Activated CD4-positive, CD25-positive, alpha-beta regulatory T cell treated with anti-CD3 and anti-CD28 coated beads, Interleukin-2, amount 50 U/mL, for 16 hours (primary cell): ENCODE measurements around the gene BTBD8.

Experiments
- DNase-seq: peaks from one replicate; pipeline ENCODE4 v3.0.0-alpha.2; 2020; ENCODE audit warnings: low read depth, low spot score

Gene BTBD8

DNA sequence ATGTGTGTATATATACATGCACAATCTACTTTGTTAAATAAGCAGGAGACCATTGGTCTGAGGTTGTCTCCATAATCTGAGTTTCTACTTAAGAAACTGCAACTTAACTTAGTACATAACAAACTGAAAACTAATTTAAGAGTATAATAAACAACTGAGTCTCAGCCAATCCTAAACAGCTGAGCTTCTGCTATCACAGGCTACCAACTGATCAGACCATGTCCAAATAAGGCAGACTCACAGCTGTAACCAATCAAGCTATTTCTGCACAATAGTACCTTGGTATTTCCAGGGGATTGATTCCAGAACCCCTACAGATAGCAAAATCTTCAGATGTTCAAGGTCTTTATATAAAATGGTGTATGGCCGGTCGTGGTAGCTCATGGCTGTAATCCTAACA is 111.6 kb downstream of the BTBD8 start:
- DNase-seq, result no peak

DNA sequence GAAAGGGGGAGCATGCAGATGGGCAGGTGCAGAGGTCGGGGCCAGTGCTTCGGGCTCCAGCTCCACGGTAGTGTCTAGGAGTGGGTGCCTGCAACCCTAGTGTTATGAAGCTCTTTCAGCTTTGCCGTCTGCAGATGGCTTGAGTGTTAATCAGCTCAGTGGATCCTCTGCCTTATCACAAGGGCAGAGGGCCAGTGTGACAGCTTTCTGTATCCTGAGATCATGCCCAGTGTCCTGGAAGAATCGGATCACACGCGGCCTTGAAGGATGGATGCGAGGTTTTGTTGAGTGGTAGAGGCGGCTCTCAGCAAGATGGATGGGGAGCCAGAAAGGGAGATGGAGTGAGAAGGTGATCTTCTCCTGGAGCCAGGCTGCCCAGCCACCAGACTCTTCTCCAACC is 112.1 kb downstream of the BTBD8 start:
- no peak for DNase-seq

DNA sequence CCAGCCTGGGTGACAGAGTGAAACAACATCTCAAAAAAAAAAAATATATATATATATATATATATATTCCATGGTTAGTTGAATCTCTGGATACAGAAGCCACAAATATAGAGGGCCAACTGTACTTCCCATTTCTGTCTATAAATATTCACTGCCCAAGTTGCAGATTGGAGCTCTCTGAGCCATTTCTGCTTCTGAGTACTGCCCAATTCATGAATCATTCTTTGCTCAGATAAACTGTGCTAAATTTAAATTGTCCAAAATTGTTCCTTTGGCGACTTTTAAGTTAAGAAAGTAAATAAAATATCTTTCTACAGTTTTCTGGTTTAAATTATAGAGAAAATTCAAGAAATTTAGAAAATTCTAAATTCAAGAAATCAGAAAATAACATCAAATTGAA is 114.4 kb downstream of the BTBD8 start:
- DNase-seq, result no peak

DNA sequence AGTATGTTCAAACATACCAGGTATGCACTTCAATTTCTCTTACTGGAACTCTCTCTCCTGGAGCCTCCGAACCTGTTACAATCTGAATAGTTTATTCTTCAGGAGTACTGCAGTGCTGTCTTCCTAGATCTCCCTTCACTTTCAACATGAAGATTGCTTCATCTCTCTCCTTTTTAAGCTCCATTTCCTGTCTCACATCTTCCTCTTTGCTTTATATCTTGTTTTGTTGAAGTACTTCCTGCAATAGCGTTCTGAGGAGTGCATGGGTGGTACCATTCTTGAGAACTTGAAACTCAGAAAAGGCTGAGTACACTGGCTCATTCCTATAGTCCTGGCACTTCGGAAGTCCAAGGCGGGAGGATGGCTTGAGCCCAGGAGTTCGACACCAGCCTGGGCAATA is 121.8 kb downstream of the BTBD8 start:
- DNase-seq, result no peak

DNA sequence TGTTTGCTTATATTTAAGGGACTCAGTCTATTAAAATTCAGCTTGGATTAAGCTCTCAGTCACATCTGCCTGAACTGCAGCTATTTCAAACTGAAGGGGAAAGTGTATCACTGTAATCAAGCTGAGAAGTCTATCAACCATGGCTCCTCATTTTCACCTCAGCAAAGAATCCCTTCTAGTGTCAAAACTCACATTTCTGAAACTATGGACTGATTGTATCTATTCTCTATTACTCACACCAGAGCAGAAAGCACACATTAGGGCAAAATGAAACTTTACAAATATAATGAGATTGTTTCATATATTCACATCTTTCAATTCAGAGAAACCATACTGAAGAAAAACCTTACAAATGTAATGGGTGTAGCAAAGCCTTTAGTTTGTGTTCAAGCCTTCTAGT is 123.0 kb downstream of the BTBD8 start:
- DNase-seq, result no peak

DNA sequence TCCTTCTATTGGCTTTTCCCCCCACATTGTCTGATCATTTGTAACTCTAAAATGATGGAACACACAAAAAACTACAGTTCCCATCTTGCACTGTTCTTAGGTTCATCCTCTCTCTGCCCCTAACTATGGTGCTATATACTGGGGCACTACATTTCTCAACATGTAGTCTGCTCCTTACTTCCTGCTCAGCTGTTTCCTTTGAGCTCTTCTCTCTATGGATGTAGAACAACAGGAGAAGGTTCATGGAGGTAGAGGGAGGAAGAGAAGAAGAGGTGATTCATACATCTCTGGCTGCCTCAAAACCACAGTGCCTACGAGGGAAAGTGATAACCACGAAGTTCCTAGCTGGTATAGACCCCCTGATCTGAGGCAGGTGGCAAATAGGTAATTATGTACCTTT is 130.6 kb downstream of the BTBD8 start:
- DNase-seq, result no peak

DNA sequence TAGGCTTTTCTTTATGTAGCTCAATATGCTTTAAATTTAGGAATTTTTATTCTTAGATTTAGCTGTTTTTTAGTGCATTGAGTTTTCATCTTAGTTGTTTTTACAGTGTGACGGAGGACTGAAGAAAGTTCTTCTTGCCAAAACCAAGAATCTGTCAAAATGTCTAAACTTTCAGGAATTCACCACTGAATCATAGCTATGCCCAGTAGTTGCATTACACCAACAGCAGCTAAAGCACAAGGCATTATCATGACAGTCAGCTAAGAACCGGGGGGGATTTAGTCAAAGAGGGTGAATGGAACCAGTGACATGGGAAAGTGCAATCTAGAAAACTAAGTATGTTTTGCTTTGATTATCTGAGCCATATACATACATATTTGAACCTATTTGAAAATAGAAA is 131.0 kb downstream of the BTBD8 start:
- DNase-seq, result no peak

DNA sequence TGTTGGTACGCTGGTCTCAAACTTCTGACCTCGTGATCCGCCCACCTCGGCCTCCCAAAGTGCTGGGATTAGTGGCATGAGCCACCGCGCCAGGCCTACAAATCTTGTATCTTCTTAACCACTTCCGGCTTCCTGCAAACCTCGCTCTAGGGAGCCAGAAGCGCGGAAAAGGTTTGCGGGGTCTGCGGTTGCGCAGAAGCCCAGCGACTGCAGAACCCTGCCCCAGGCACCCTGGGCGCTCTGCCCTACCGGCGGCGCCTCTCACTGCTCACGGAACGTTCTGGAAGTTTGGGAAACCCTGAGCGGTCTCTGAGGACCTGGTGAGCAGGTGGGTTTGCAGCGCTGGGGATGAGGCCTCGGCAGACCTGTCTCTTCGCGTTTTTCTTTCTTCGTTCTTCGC is 137.6 kb downstream of the BTBD8 start, which contains the start of gene C1orf146:
Gene C1orf146, plus strand, starts transcription at position 195 of the 400 bp plus-strand sequence. CDS start 13,506 bp downstream, outside the sequence.
- DNase-seq, result no peak

DNA sequence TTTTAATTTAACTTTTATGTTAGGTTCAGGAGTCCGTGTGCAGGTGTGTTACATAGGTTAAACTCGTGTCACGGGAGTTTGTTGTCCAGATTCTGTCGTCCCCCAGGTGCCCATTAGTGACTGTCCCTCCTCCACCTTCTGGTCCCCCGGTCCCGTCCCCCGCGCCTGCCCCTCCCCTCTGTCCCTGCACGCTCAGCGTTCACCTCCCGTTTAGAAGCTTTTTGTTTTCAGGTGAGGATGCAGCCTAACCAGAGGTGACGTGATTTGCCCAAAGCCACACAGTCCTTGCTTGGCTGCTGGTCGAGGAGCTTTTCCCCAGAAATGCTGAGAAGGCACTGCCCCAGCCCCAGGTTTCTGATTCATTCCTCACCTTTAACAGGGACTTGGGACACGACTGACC is 138.4 kb downstream of the BTBD8 start:
- no peak for DNase-seq

DNA sequence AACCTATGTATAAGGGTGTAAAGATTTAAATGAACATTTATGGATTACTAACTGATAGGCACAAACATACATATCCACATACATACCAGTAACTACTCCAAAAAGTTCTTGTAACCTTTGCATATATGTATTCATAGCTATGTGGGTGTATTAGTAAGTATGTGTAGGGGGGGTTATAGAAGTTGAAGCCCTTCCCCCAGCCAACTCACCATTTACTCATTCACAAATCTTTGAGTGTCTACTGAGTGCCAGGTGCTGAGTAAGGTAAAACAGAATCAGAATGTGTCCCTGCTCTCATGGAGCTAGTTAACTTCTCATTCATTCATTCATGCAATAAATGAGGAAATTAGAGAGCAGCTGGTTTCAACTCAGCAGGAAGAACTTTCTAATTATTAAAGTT is 138.9 kb downstream of the BTBD8 start:
- no peak for DNase-seq

DNA sequence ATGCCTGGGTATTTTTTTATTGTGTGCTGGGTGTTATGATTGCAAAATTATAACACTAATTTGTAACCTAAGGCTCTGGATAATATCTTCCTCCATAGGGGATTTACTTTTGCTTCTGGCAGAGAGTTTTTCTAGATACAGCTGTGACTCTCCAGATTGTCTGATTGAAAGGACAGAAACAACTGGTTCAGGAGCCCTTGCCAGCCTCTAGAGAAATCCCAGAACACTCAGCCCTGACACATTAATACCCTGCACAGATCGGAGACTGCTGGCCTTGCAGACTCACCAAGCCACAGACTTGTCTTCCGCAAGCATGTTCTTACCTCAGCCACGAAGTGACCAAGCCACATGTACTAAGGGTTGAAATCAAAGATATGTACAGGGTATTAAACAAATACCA is 148.3 kb downstream of the BTBD8 start:
- no peak for DNase-seq

DNA sequence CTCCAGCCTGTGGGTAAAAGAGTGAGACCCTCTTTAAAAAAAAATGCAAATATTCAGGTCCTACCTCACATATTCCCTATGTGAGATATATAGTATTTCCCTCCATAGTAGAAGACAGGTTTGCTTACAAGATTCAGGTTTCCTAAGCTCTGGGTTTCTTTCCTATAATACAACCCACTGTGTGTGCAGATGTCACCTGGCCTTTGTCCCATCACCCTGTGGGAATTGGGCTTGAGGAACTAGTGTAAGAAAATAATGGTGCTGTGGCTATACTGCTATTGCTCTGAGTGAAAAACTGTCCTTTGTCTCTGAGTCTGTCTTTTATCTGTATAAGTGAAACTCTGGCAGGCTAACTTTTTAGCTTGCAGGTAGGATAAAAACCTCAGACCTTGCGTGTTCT is 150.6 kb downstream of the BTBD8 start:
- no peak for DNase-seq
